ENCODE results near the gene SH2B3.
"Not testable (repeated sequence)": the region's sequence is repeated elsewhere in the genome, so short reads cannot be mapped to it uniquely, and the experiment has no call there.

The SH2B3 gene

GRCh38 chr12:111467092-111467856 lies 61.6 kb downstream of the SH2B3 start:
- no peak for DNase-seq

GRCh38 chr12:111467857-111468241 lies 62.1 kb downstream of the SH2B3 start:
- no peak for DNase-seq

- no peak for DNase-seq
Observed at GRCh38 chr12:111469401-111469800, 63.7 kb downstream of the SH2B3 start.

GRCh38 chr12:111471236-111471635 lies 65.5 kb downstream of the SH2B3 start:
- no peak for DNase-seq

GRCh38 chr12:111482462-111482861 lies 76.7 kb downstream of the SH2B3 start:
- no peak for DNase-seq

GRCh38 chr12:111488271-111488670 lies 82.5 kb downstream of the SH2B3 start:
- DNase-seq = no peak

- DNase-seq = no peak
Observed at GRCh38 chr12:111488798-111489197, 83.1 kb downstream of the SH2B3 start.

GRCh38 chr12:111492979-111493378 lies 87.3 kb downstream of the SH2B3 start:
- not testable (repeated sequence) for DNase-seq

GRCh38 chr12:111494676-111495075 lies 89.0 kb downstream of the SH2B3 start:
- DNase-seq = no peak

All from activated CD4-positive, alpha-beta T cell treated with anti-CD3 and anti-CD28 coated beads for 1 hour (primary cell).